IMR-90 (cell line): Measurements from ENCODE around the gene GPR15LG. TPM values are rescaled to one million over a fixed set of nuclear protein-coding genes. Genes with fewer than 3 reads are reported as not detected.

Experiments
- ATAC-seq: fragments of 200-7000 bp; cut with Tn5 transposase; 2 replicates; pipeline ENCODE4 v1.9.1; 2020; ENCODE audit warnings: low read depth, mild to moderate bottlenecking, moderate library complexity
- BruUV-seq: library from RNA; stranded (reverse); fragments of 400-500 nt; replicated peaks from 2 replicates; lab custom pipeline; 2021; lab: Mats Ljungman, UMichigan
- CTCF ChIA-PET: fragments of 300-600 bp; formaldehyde crosslinking; extraction: SDS; loops from one replicate; lab custom pipeline; 2021; ENCODE audit warnings: antibody characterized with exemption; lab: Yijun Ruan, JAX
- POLR2A ChIA-PET: fragments of 300-600 bp; sonication (Branson Sonifier 250); formaldehyde crosslinking; loops from one replicate; lab custom pipeline; 2022; ENCODE audit warnings: antibody characterized with exemption; ENCODE audit not compliant: unreplicated experiment; lab: Charles Lee
- DNase-seq: peaks from one replicate; pipeline ENCODE4 v3.0.0; 2013
- H2AFZ ChIP-seq: replicated peaks from 2 replicates; pipeline ENCODE3; 2013; ENCODE audit warnings: low read length, mild to moderate bottlenecking; ENCODE audit not compliant: poor library complexity
- H2AK5ac ChIP-seq: 2 replicates; pipeline ENCODE4 v1.6.1; 2013; ENCODE audit warnings: low read depth, low read length, inconsistent platforms
- H2AK9ac ChIP-seq: replicated peaks from 2 replicates; pipeline ENCODE3; 2013; ENCODE audit warnings: mild to moderate bottlenecking, low read depth, low read length, moderate library complexity; ENCODE audit not compliant: poor library complexity
- H2BK120ac ChIP-seq: 2 replicates; pipeline ENCODE4 v1.6.1; 2013; ENCODE audit warnings: low read depth, low read length, inconsistent platforms
- H2BK15ac ChIP-seq: 3 replicates; pipeline ENCODE4 v1.6.1; 2013; ENCODE audit warnings: low read depth, low read length, inconsistent platforms
- H2BK20ac ChIP-seq: 2 replicates; pipeline ENCODE4 v1.6.1; 2013; ENCODE audit warnings: low read depth, mild to moderate bottlenecking, inconsistent platforms, low read length, moderate library complexity
- H2BK5ac ChIP-seq: 2 replicates; pipeline ENCODE4 v1.6.1; 2013; ENCODE audit warnings: mild to moderate bottlenecking, low read depth, low read length, inconsistent platforms; ENCODE audit not compliant: poor library complexity, severe bottlenecking
- H3K14ac ChIP-seq: replicated peaks from 2 replicates; pipeline ENCODE4 v1.6.1; 2013; ENCODE audit warnings: low read depth, low read length, inconsistent platforms
- H3K18ac ChIP-seq: 2 replicates; pipeline ENCODE4 v1.6.1; 2013; ENCODE audit warnings: low read depth, low read length, control low read depth
- H3K23ac ChIP-seq: 2 replicates; pipeline ENCODE4 v1.6.1; 2013; ENCODE audit warnings: low read depth, low read length, inconsistent platforms
- H3K27ac ChIP-seq: 2 replicates; pipeline ENCODE4 v1.5.1; 2013; ENCODE audit warnings: mild to moderate bottlenecking, control low read depth, low read length; ENCODE audit not compliant: insufficient read depth
- H3K27me3 ChIP-seq: 2 replicates; pipeline ENCODE4 v1.6.1; 2013; ENCODE audit warnings: low read length; ENCODE audit not compliant: control insufficient read depth, insufficient read depth
- H3K36me3 ChIP-seq: 2 replicates; pipeline ENCODE4 v1.6.1; 2013; ENCODE audit warnings: low read length, mixed read lengths; ENCODE audit not compliant: control insufficient read depth, insufficient read depth
- H3K4ac ChIP-seq: 2 replicates; pipeline ENCODE4 v1.6.1; 2013; ENCODE audit warnings: low read depth, low read length, inconsistent platforms
- H3K4me1 ChIP-seq: 2 replicates; pipeline ENCODE4 v1.6.1; 2013; ENCODE audit warnings: low read length, mixed read lengths; ENCODE audit not compliant: control insufficient read depth, insufficient read depth
- H3K4me2 ChIP-seq: 2 replicates; pipeline ENCODE4 v1.6.1; 2013; ENCODE audit warnings: low read depth, mild to moderate bottlenecking, control low read depth, low read length, moderate library complexity
- H3K4me3 ChIP-seq: 2 replicates; pipeline ENCODE4 v1.5.1; 2013; ENCODE audit warnings: low read depth, mild to moderate bottlenecking, control low read depth, low read length, moderate library complexity; ENCODE audit not compliant: insufficient read depth
- H3K56ac ChIP-seq: 2 replicates; pipeline ENCODE4 v1.6.1; 2013; ENCODE audit warnings: low read length, inconsistent platforms; ENCODE audit not compliant: insufficient read depth; ENCODE audit errors: extremely low read depth
- H3K79me1 ChIP-seq, 2 experiments: 2 replicates each; pipeline ENCODE4 v1.6.1; 2013; ENCODE audit warnings: low read length in 2 of 2, inconsistent platforms in 1 of 2, low read depth in 1 of 2
- H3K9ac ChIP-seq: 2 replicates; pipeline ENCODE4 v1.6.1; 2013; ENCODE audit warnings: low read depth, low read length, control low read depth
- H3K9me1 ChIP-seq: 2 replicates; pipeline ENCODE4 v1.6.1; 2013; ENCODE audit warnings: low read length, inconsistent platforms; ENCODE audit not compliant: insufficient read depth
- H3K9me3 ChIP-seq: 2 replicates; pipeline ENCODE4 v1.6.1; 2013; ENCODE audit warnings: low read length; ENCODE audit not compliant: control insufficient read depth, insufficient read depth
- H4K20me1 ChIP-seq: 2 replicates; pipeline ENCODE4 v1.6.1; 2013; ENCODE audit warnings: low read length, inconsistent platforms; ENCODE audit not compliant: insufficient read depth
- H4K5ac ChIP-seq: 2 replicates; pipeline ENCODE4 v1.6.1; 2013; ENCODE audit warnings: mild to moderate bottlenecking, low read depth, low read length, control low read depth
- H4K8ac ChIP-seq, 2 experiments: 2 replicates each; pipeline ENCODE4 v1.6.1; 2013; ENCODE audit warnings: low read depth in 2 of 2, low read length in 2 of 2, control low read depth in 1 of 2, inconsistent platforms in 1 of 2
- H4K91ac ChIP-seq: 2 replicates; pipeline ENCODE4 v1.6.1; 2013; ENCODE audit warnings: low read depth, low read length, inconsistent platforms; ENCODE audit not compliant: insufficient read depth
- BHLHE40 ChIP-seq: fragments of 150-350 bp; IDR thresholded peaks from 2 replicates; pipeline ENCODE4 v1.6.1; 2016; ENCODE audit warnings: mild to moderate bottlenecking, low read depth, low read length
- CEBPB ChIP-seq: IDR thresholded peaks from 2 replicates; pipeline ENCODE4 v1.6.1; 2012; ENCODE audit warnings: low read depth, low read length, improper control_type of control experiment
- CTCF ChIP-seq: conservative IDR thresholded peaks from 2 replicates; pipeline ENCODE4 v1.5.1; 2012; ENCODE audit warnings: mild to moderate bottlenecking, low read depth, low read length, improper control_type of control experiment
- ELK1 ChIP-seq: fragments of 150-350 bp; IDR thresholded peaks from 2 replicates; pipeline ENCODE4 v1.6.1; 2016; ENCODE audit warnings: low read depth, mild to moderate bottlenecking, low read length, moderate library complexity, borderline replicate concordance
- FOS ChIP-seq: fragments of 150-350 bp; IDR thresholded peaks from 2 replicates; pipeline ENCODE4 v1.6.1; 2016; ENCODE audit warnings: low read depth, low read length
- POLR2A ChIP-seq: IDR thresholded peaks from 2 replicates; pipeline ENCODE4 v1.6.1; 2012; ENCODE audit warnings: mild to moderate bottlenecking, low read depth, low read length
- RAD21 ChIP-seq: IDR thresholded peaks from 2 replicates; pipeline ENCODE4 v1.6.1; 2012; ENCODE audit warnings: low read length, improper control_type of control experiment
- RCOR1 ChIP-seq: IDR thresholded peaks from 2 replicates; pipeline ENCODE4 v1.6.1; 2012; ENCODE audit warnings: mild to moderate bottlenecking, low read length, improper control_type of control experiment; ENCODE audit not compliant: insufficient replicate concordance
- SMC3 ChIP-seq: fragments of 150-350 bp; IDR thresholded peaks from 2 replicates; pipeline ENCODE4 v1.6.1; 2016; ENCODE audit warnings: low read depth, mild to moderate bottlenecking, antibody characterized with exemption, low read length, moderate library complexity
- USF2 ChIP-seq: fragments of 150-350 bp; IDR thresholded peaks from 2 replicates; pipeline ENCODE4 v1.6.1; 2017; ENCODE audit warnings: mild to moderate bottlenecking, antibody characterized with exemption, low read length, low read depth
- WGBS, 2 experiments: methylation state at CpG; one replicate each; pipeline versions ENCODE4 v1.1.5 to v1.1.7; 2013; ENCODE audit warnings: missing lambda C conversion rate in 2 of 2; ENCODE audit not compliant: insufficient read length in 1 of 2; ENCODE audit errors: extremely low coverage in 2 of 2; 5-methylcytosine and 5-hydroxymethylcytosine counted together
- dilution Hi-C: fragments of 300-500 bp; cut with HindIII; formaldehyde crosslinking; loops from one replicate; pipeline ENCODE4 v1.14.3; 2018; ENCODE audit warnings: low sequenced_read_pairs; ENCODE audit not compliant: unreplicated experiment
- in situ Hi-C: fragments of 300-500 bp; cut with MboI; formaldehyde crosslinking; loops from 3 replicates; pipeline ENCODE4 v1.14.3; 2019; ENCODE audit warnings: low sequenced_read_pairs, inconsistent platforms, mixed read lengths
- intact Hi-C: fragments of 100-400 bp; cut with micrococcal nuclease; formaldehyde crosslinking; loops from 2 replicates; pipeline ENCODE4 v1.10.0; 2022
- polyA plus RNA-seq, 3 experiments: library from polyadenylated mRNA; depleted of rRNA; stranded (reverse); fragments of >200 nt; gene quantifications; 2 replicates each; pipeline ENCODE4 v1.2.3, GENCODE V29; 2012; ENCODE audit warnings: low replicate concordance in 1 of 3
- total RNA-seq: library from RNA; depleted of rRNA; stranded (reverse); fragments of >200 nt; gene quantifications from 2 replicates; pipeline ENCODE4 v1.2.3, GENCODE V29; 2012

GPR15LG gene
- total and polyA plus RNA-seq, 2 of the 4 experiments (the other 2 are of a cell fraction): not detected

GRCh38 chr10:84226616-84227015, 53.0 kb downstream of the GPR15LG start:
- Histone ChIP-seq H3K4me1 (no peaks in the 10 kb centered on the region), H2AK9ac (no peak overlapping the region), H2BK120ac (no peak overlapping the region), H3K36me3 (no peaks in the 10 kb centered on the region), H2AFZ (no peak overlapping the region), H3K79me1 (no peaks in the 10 kb centered on the region), H3K27ac (no peak overlapping the region), H4K91ac (no peak overlapping the region), H3K9ac (no peak overlapping the region), H3K4me2 (no peak overlapping the region), H3K4ac (no peak overlapping the region), H2AK5ac (no peak overlapping the region), H3K23ac (no peak overlapping the region), H4K8ac (no peak overlapping the region), H3K4me3 (no peak overlapping the region), H4K20me1 (no peaks in the 10 kb centered on the region), H3K18ac (no peak overlapping the region), H2BK5ac (no peak overlapping the region), H2BK15ac (no peak overlapping the region), H3K14ac (no peak overlapping the region), H3K56ac (no peak overlapping the region), H3K9me1 (no peaks in the 10 kb centered on the region), H3K9me3 (no peaks in the 10 kb centered on the region), H4K5ac (no peak overlapping the region), H2BK20ac (no peak overlapping the region), H3K27me3 (no peaks in the 10 kb centered on the region; the same call in 1 of the 2 replicates)
- no peak for ATAC-seq
- intact Hi-C loops (no loop called here), in situ Hi-C loops (no loop called here), dilution Hi-C loops (no loop called here)
- BruUV-seq: no TSS peak
- TF ChIP-seq CTCF: no peak
- no peak for TF ChIP-seq RAD21
- no peak for TF ChIP-seq ELK1
- no peak for TF ChIP-seq RCOR1
- no peak for TF ChIP-seq USF2
- TF ChIP-seq POLR2A: no peak
- TF ChIP-seq SMC3: no peak
- no peak for TF ChIP-seq FOS
- no peak for TF ChIP-seq CEBPB
- TF ChIP-seq BHLHE40: no peak
- WGBS, 2 experiments: no CpG with 5 or more reads among the region's 3 CpGs
- ChIA-PET CTCF (no interaction called here), POLR2A (no interaction called here)
- DNase-seq: no peak
